ENCODE measurements around the gene ITGA8. TPM values are rescaled to one million over a fixed set of nuclear protein-coding genes. Genes with fewer than 3 reads are reported as not detected.

The ITGA8 gene
- total and polyA plus RNA-seq, 9 of the 15 experiments (the other 6 are each of a cell fraction or from before 2014, with no cell fraction given) = 0.01 to 0.07 (median 0.04) TPM; not detected in 5

GRCh38 chr10:15705298-15705697 is 14.4 kb downstream of the ITGA8 start:
- TF ChIP-seq NR2C1 (IDR thresholded peaks at IDR 0.05) = no peak
- TF ChIP-seq NR2C1 (tag; IDR thresholded peaks at IDR 0.05) = peak; percentile 20; the same call in 1 of the 2 replicates
- no peak for TF ChIP-seq GTF2F1 (IDR thresholded peaks at IDR 0.05; ENCODE audit: low read depth, low read length)
- TF ChIP-seq KHSRP (IDR thresholded peaks at IDR 0.05) = no peak
- H3K9me1 ChIP-seq (ENCODE audit: control insufficient read depth, insufficient read depth, low read length) = no peaks in the 10 kb centered on the region
- no peaks in the 10 kb centered on the region for H3K36me3 ChIP-seq (ENCODE audit: control insufficient read depth, insufficient read depth, low read length)
- intact Hi-C loops (cut with micrococcal nuclease) (no loop called here), in situ Hi-C loops (cut with MboI) (loop anchor here (25.0 kb wide), 1 partner anchor 118 kb away; no protein-coding TSS in a partner anchor)
- H3K9ac ChIP-seq (ENCODE audit: insufficient read depth in 1 of 2, low read depth in 2 of 2, low read length in 2 of 2) = no peak overlapping the region
- ATAC-seq (no peak), FAIRE-seq (no peak), DNase-seq (ENCODE audit: extremely low read depth in 1 of 4, low spot score in 3 of 4) (no peak)
- BruUV-seq (replicated peaks) = no TSS peak
- no peaks in the 10 kb centered on the region for H4K20me1 ChIP-seq (replicated peaks; ENCODE audit: control insufficient read depth, insufficient read depth, low read length)
- H3K79me2 ChIP-seq (ENCODE audit: control insufficient read depth, insufficient read depth, low read length) = no peaks in the 10 kb centered on the region
- peaks cover 0 to 4% of the 10 kb centered on the region in 2 experiments; a peak in 2 of 5 replicates for H3K4me1 ChIP-seq (replicated peaks in 1 of 2; ENCODE audit: control insufficient read depth in 2 of 2, insufficient read depth in 2 of 2, low read length in 2 of 2)
- ChIA-PET POLR2A (no interaction called here), CTCF (ENCODE audit: low intra/inter-chr PET ratio) (no interaction called here)
- H3K27me3 ChIP-seq (ENCODE audit: control insufficient read depth in 2 of 2, insufficient read depth in 2 of 2, low read length in 2 of 2) = no peaks in the 10 kb centered on the region
- no peaks in the 10 kb centered on the region for H3K9me3 ChIP-seq (replicated peaks; ENCODE audit: control insufficient read depth, insufficient read depth, low read depth, low read length)
- no peak overlapping the region for H3K4me3 ChIP-seq
- 14% methylated on average over 1 of the region's 1 CpG for WGBS (ENCODE audit: insufficient coverage, low coverage, missing lambda C conversion rate)
- H3K27ac ChIP-seq (ENCODE audit: extremely low read depth, low read depth, low read length) = no peak overlapping the region
- H2AFZ ChIP-seq (ENCODE audit: low read depth, low read length) = no peak overlapping the region
- H3K4me2 ChIP-seq (ENCODE audit: insufficient read depth, low read length) = no peak overlapping the region

GRCh38 chr10:15704581-15704968 is 15.1 kb downstream of the ITGA8 start:
- H3K9ac ChIP-seq (ENCODE audit: insufficient read depth in 1 of 2, low read depth in 2 of 2, low read length in 2 of 2) = no peak overlapping the region
- 7% methylated on average over 2 of the region's 2 CpGs for WGBS (ENCODE audit: insufficient coverage, low coverage, missing lambda C conversion rate)
- CTCF ChIA-PET (ENCODE audit: low intra/inter-chr PET ratio) = no interaction called here
- no TSS peak for BruUV-seq (replicated peaks)
- in situ Hi-C loops (cut with MboI) (loop anchor here (25.0 kb wide), 1 partner anchor 117 kb away; no protein-coding TSS in a partner anchor), intact Hi-C loops (cut with micrococcal nuclease) (no loop called here)
- no peak for ATAC-seq
- H2AFZ ChIP-seq (ENCODE audit: low read depth, low read length) = peak overlapping the region; percentile 37; the same call in 1 of the 2 replicates
- no peaks in the 10 kb centered on the region for H4K20me1 ChIP-seq (replicated peaks; ENCODE audit: control insufficient read depth, insufficient read depth, low read length)
- FAIRE-seq = no peak
- no peak for DNase-seq (ENCODE audit: extremely low read depth in 1 of 4, low spot score in 3 of 4)
- no peak overlapping the region for H3K4me3 ChIP-seq
- no peaks in the 10 kb centered on the region for H3K79me2 ChIP-seq (ENCODE audit: control insufficient read depth, insufficient read depth, low read length)
- no peaks in the 10 kb centered on the region for H3K9me3 ChIP-seq (replicated peaks; ENCODE audit: control insufficient read depth, insufficient read depth, low read depth, low read length)
- POLR2A ChIA-PET = interaction anchor here (0.9 kb wide), 1 partner anchor 53 kb away, joined by 3 read pairs; no protein-coding TSS in a partner anchor
- H3K27ac ChIP-seq (ENCODE audit: extremely low read depth, low read depth, low read length) = no peak overlapping the region
- H3K9me1 ChIP-seq (ENCODE audit: control insufficient read depth, insufficient read depth, low read length) = no peaks in the 10 kb centered on the region
- no peak overlapping the region for H3K4me2 ChIP-seq (ENCODE audit: insufficient read depth, low read length)
- peaks cover 0 to 4% of the 10 kb centered on the region in 2 experiments; a peak in 2 of 5 replicates for H3K4me1 ChIP-seq (replicated peaks in 1 of 2; ENCODE audit: control insufficient read depth in 2 of 2, insufficient read depth in 2 of 2, low read length in 2 of 2)
- H3K27me3 ChIP-seq (ENCODE audit: control insufficient read depth in 2 of 2, insufficient read depth in 2 of 2, low read length in 2 of 2) = no peaks in the 10 kb centered on the region
- H3K36me3 ChIP-seq (ENCODE audit: control insufficient read depth, insufficient read depth, low read length) = no peaks in the 10 kb centered on the region
- TF ChIP-seq SIX5 (IDR thresholded peaks at IDR 0.05; ENCODE audit: borderline replicate concordance in 1 of 2, insufficient read depth in 1 of 2, low read depth in 1 of 2, low read length in 2 of 2) = no peak
- TF ChIP-seq TOE1 (IDR thresholded peaks at IDR 0.05; ENCODE audit: borderline replicate concordance) = no peak
- TF ChIP-seq TOE1 (CRISPR knock-in tag; IDR thresholded peaks at IDR 0.05; ENCODE audit: borderline replicate concordance, low read depth) = no peak
- TF ChIP-seq SRSF1 (IDR thresholded peaks at IDR 0.05; ENCODE audit: low read depth, low read length) = no peak
- no peak for TF ChIP-seq ZNF239 (CRISPR knock-in tag; IDR thresholded peaks at IDR 0.05)
- TF ChIP-seq ADNP (tag; IDR thresholded peaks at IDR 0.05) = no peak
- TF ChIP-seq ZNF165 (CRISPR knock-in tag; IDR thresholded peaks at IDR 0.05; ENCODE audit: borderline replicate concordance) = no peak
- no peak for TF ChIP-seq KLF13 (tag; IDR thresholded peaks at IDR 0.05; ENCODE audit: borderline replicate concordance, low read depth)
- no peak for TF ChIP-seq ZNF124 (CRISPR knock-in tag; IDR thresholded peaks at IDR 0.05)
- TF ChIP-seq ZNF324 (CRISPR knock-in tag; IDR thresholded peaks at IDR 0.05) = no peak
- TF ChIP-seq NBN (IDR thresholded peaks at IDR 0.05; ENCODE audit: low read depth) = no peak
- no peak for TF ChIP-seq U2AF1 (optimal IDR thresholded peaks at IDR 0.05; ENCODE audit: low read depth, low read length)
- no peak for TF ChIP-seq ELK3 (CRISPR knock-in tag; IDR thresholded peaks at IDR 0.05)
- no peak for TF ChIP-seq NELFE (IDR thresholded peaks at IDR 0.05; ENCODE audit: insufficient read depth, insufficient read length)
- no peak for TF ChIP-seq MEIS2 (IDR thresholded peaks at IDR 0.05; ENCODE audit: partially characterized antibody)
